H7 (cell line): ENCODE data around the gene FNDC3B. TPM values are rescaled to one million over a fixed set of nuclear protein-coding genes. Genes with fewer than 3 reads are reported as not detected.
A peak's percentile ranks its signal among the peaks of the same experiment; 100 is the strongest.

ENCODE experiments used
- DNase-seq: peaks from one replicate; pipeline ENCODE4 v3.0.0; 2012
- H3K27me3 ChIP-seq: 2 replicates; pipeline ENCODE4 v1.6.0; 2011; ENCODE audit warnings: mild to moderate bottlenecking, low read length; ENCODE audit not compliant: control insufficient read depth, insufficient read depth
- H3K36me3 ChIP-seq: replicated peaks from 2 replicates; pipeline ENCODE4 v1.5.1; 2011; ENCODE audit warnings: low read length; ENCODE audit not compliant: control insufficient read depth, insufficient read depth
- H3K4me3 ChIP-seq: 2 replicates; pipeline ENCODE4 v1.5.1; 2011; ENCODE audit warnings: low read depth, mild to moderate bottlenecking, control low read depth, low read length, moderate library complexity; ENCODE audit not compliant: insufficient read depth
- total RNA-seq: library from RNA; depleted of rRNA; stranded (reverse); fragments of >200 nt; shearing (Covaris generic); gene quantifications from 2 replicates; pipeline ENCODE4 v1.2.3, GENCODE V29; 2014; rRNA removed

The FNDC3B gene
- total RNA-seq, 1 experiment from 2014 or later, result 24.2 TPM

GRCh38 chr3:172444821-172445220, 405.4 kb downstream of the FNDC3B start:
- Histone ChIP-seq H3K27me3 (peaks cover 45% of the 10 kb centered on the region), H3K4me3 (no peak overlapping the region), H3K36me3 (no peaks in the 10 kb centered on the region)
- no peak for DNase-seq

- no peaks in the 10 kb centered on the region for H3K36me3 ChIP-seq
- H3K4me3 ChIP-seq, result no peak overlapping the region
- peaks cover 50% of the 10 kb centered on the region for H3K27me3 ChIP-seq
- no peak for DNase-seq
Measured at GRCh38 chr3:172446198-172446597, 406.8 kb downstream of the FNDC3B start.

- Histone ChIP-seq H3K4me3 (peak within 1 kb of the TSS; percentile 25; the same call in 1 of the 2 replicates), H3K36me3 (no peaks in the 10 kb centered on the region), H3K27me3 (peaks cover 50% of the 10 kb centered on the region)
- peak; percentile 58 for DNase-seq
Measured at GRCh38 chr3:172447611-172448579, 408.5 kb downstream of the FNDC3B start, which contains the start of gene GHSR. Gene GHSR (minus strand): TSS chr3:172448456. CDS start chr3:172448413, 43 bp downstream.

GRCh38 chr3:172448661-172449465, 409.5 kb downstream of the FNDC3B start:
- DNase-seq, result peak; percentile 41
- Histone ChIP-seq H3K36me3 (no peaks in the 10 kb centered on the region), H3K4me3 (peak overlapping the region; percentile 25; the same call in 1 of the 2 replicates), H3K27me3 (peaks cover 50% of the 10 kb centered on the region)

DNA sequence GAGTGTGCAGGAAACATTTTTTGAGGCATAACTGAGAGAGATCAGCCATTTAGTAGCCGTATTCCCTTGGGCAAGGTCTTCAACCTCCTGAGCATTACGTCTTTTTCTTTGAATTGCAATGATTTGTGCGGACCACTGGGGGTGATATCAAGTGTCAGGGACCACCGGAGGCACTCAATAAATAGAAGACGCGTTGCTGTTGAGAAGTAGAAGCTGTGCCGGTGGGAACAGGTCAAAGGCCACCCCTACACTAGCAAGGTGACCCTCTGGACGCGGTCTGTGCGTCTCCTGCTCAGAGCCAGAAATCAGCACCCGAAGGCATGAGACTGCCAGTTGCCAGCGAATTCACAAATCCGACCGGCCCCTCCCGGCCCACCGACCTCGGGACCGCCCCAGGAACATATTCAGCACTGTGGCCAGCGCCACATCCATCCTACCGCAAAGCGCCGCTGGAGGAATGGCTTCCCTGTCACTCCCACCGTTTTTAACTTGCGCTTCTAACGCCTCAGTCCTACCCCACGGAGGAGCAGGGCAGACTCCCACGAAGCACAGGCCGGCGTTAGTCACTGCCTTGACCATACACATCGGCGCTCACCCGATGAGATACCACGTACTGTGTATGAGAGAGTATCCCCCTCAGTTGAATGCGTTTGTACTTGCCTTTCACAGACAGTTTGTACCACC, 410.2 kb downstream of the FNDC3B start:
- peak; percentile 81 for DNase-seq
- peaks cover 50% of the 10 kb centered on the region for H3K27me3 ChIP-seq
- peak overlapping the region; percentile 4; the same call in 1 of the 2 replicates for H3K4me3 ChIP-seq
- H3K36me3 ChIP-seq, result no peaks in the 10 kb centered on the region

Other genes starting within 250 kb of the FNDC3B start
- 2.3 and 2.7 TPM in 2 replicates for gene PLD1, start 229.1 kb upstream of the FNDC3B start, total RNA-seq
- not detected in 2 replicates for gene TMEM212, start 196.2 kb upstream of the FNDC3B start, total RNA-seq